Measurements from ENCODE around the gene ARMH4.

ARMH4 gene

DNA sequence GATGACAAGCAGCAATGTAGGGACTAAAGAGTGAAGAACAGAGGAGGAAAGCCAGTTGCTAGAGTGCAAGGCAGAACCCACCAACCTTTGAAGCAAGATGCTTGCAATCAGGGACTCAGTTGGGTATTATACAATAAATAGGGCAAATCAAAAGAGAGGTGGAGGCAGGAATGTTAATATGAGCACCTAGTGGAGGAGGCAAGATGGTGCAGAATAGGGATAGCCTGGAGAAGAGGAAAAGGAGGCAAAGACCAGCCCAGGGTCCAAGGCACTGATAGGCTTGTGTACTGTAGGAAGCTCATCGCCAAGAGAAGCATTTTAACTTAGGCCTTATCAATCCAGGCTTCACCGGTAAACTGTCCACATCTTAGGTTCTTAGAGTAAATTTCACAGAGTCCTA is 137.2 kb downstream of the ARMH4 start:
- DNase-seq: no peak

DNA sequence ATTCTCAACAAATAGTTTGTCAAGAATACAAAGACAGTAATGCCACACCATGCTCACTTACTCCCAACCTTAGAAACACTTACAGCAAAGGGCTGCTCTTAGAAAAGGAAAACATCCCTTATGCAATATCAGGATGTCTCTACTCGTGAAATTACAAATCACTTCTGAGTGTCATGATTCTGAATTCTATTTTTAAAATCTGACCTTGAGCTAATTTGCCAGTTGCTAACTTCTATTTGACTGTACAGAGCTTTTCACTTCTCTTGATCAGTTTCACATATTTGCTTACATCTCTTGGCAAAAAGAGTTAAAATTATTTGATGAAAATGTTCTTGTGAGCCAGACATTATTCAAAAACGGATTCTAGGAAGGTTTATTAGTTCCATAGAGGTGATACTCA is 149.4 kb downstream of the ARMH4 start:
- no peak for DNase-seq

DNA sequence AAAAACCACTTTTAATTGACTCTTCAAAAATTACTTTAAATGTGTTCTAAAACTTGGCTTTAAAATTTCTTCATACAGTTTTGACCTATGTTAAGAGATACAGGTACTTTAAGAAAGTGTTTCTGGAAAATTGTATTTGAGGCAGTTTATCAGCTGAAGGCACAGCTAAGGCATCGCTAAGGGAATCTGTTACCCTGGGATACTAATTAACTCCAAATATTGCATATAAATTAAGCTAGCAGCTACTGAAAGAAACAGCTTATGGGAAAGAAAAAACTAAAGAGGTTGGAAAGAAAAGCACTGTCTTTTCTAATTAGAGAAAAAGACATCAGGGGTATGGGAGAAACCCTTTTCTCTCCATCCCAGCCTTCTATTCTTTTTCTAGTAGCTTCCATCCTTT is 152.0 kb downstream of the ARMH4 start:
- no peak for DNase-seq

DNA sequence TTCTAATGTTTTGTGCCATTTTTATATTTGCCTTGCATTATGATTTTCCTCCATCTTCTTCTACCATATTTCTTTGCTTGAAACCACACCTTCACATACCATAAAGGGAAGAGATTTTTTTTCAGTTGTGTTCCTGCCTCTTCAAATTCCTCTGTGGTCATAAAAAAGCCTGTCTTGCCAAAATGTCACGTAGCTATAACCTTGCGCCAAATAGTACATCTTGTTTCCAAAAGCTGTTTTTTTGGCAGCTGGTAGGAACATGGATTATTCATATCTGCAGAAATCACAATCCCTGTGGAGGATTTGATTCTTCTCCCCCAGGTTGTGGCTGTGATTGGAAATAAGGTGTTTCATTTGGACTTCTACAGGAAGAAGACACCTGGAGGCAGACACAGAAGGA is 152.5 kb downstream of the ARMH4 start:
- no peak for DNase-seq

DNA sequence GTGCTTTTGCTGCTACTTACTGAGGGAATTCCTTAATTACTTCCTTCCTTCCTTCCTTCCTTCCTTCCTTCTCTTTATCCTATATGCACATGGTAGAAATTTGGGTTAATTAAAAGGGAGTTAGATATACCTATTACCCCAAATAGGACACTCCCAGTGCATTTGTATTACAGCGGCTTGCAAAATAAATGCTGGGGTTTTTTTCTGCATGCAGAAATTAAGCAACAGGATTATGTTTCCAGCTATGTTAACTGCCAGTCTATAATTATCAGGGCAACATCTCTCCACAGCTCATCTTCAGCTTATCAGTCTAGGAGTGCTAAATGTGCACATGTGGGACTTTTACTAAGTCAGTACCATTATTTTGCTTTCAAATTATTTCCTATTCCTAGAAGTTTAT is 153.2 kb downstream of the ARMH4 start:
- DNase-seq: peak; percentile 16

DNA sequence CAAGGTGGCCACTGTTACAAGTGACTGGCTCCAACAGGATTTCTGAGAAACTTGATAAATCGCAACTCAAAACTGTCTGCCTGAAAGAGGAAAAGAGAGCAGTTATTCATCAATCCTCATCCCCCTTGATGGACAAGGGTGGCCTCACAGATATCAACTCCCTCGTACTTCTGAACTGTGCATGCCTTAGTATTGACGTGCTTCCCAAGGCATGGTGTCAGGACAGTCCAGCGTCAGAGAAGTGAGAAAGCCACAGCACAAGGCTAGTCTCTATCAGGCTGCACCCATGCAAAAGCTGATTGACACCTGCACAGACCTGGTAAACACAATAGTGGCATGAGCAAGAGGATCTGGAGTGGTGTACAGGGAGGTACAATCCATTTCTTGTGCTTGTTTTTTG is 160.7 kb downstream of the ARMH4 start:
- no peak for DNase-seq

DNA sequence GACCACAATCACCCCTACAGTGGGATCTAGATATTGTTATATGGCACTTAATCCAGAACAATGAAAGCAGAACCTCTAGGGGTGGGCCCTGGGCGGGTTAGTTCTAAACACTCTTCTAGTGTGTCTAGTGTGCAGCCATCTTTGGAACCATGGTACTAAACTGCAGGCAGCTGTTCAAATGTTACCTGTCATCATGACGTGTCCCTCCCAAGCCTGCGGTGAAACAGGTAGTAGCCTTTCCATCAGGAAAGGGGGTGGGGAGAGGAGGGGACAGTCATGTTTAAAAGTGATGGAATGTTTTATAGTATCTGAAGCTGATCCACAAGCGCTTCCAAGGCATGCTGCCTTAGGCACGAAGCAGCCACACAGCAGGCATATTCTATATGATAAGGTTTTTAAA is 163.6 kb downstream of the ARMH4 start:
- no peak for DNase-seq

DNA sequence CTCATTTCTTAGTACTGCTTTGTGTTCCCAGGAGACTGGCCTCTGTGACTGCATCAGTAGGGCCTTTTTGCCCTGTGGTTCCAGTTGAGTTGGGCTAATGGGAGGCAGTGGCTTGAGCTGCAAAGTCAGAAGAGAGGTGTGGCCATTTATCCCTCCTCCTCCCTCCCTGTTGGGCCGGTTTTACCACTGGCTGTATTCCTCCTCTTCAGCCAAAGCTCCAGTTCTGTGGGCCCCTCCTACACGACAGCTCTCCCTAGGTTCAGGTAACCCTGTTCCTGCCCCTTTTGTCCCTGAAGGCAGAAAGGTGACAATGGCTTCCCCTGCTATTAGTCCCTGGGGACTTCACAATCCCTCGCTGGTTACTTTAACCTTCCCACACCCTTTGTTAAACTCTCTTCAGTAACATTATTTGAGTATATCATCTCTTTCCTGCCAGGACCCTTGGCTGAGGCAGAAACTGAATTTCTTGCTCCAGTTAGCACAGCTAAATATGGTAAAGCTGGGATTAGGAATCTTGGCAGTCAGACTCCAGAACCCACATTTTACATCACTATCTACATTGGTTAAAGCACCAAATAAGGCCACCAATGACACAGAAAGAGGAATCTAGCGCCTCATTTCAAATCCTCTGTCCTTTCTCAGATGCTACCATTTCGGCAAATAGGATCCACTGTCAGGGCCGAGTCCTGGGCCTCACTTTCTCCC is 164.3 kb downstream of the ARMH4 start:
- DNase-seq: no peak

DNA sequence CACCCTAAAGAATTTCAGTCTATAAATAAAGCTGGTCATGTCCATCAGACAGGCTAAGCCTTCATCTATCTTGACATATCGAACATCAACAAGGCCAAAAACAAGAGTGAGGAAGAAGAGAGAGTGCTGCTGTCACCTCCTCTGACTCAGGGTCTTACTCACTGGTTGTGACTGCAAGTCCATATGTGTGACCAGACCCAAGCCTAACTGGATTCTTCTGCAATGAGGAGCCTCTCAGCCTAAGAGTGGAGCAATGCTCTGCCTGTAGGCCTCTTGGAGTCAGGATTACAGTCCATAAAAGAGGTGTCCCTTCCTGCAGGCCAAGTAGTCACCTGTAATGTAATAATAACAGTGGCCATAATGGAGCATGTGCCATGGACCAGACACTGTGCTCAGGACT is 165.0 kb downstream of the ARMH4 start:
- DNase-seq: no peak

DNA sequence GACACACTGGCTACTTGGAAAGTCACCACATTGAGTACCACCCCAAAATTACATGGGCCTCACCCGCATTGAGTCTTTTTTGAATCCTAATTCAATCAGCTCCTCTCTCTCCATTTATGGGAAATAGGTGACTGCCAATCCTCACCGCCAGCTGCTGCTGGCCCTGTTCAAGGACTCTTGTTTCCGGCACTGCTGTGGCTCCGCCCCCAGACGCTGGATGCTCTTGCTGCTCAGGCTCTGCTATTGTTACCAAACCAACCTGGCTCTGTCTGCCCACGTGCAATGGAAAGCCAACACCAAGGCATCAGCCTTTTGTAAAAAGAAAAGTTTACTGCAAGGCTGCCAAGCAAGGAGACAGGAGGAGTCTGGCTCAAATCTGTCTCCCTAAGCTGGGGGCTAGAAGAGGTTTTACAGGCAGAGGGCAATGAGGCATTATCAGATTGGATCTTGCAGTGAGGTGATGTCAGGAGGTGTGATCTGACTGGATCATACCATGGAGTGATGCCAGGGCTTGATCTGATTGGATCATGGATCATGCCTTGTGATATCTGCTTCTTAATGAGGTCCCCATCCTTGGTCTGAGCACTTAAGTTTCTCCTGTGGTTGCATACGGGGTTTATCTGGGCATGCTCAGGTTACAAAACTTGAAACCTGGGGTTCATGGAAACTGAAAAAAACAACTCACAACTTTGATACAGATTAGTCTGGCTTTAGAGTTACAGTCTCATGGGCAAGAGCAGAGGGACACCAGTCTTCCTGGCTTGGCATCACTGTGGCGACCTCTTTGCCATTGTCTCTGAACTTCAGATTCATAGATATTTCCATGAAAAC is 169.0 kb downstream of the ARMH4 start:
- peak; percentile 99 for DNase-seq

DNA sequence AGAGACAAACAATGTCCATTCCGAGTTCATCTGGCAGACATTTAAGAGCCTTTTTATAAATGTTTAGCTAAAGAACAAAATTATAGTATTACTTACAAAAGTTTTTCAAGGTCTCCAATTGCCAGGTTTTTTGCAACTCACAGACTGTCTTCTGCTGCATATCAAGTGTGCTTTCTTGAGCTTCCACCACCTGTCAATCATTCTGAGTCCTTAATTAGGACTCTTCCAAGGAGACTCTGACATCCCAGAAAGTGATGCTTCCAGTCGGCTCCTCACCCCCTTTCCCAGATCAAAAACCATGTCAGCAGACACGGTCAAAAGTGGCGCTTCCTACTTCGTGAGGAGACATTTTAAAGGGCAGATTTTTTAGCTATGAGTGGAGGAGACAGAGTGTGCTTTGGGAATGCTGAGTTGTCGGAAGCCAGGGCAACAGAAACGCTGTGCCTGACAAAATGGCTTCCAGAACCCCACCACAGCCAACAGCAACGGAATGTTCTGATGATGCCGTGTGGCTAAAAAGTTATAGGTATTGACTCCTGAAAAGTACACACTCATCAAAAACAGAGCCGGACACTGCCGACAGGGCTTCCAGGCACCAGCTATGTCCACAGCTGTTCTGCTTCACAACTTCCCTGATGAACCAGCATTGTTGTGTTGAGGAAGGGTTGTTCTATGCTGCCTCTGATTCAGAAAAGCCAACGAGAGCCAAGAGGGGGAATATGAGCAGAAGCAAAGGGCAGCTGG is 170.0 kb downstream of the ARMH4 start:
- DNase-seq: peak; percentile 45

DNA sequence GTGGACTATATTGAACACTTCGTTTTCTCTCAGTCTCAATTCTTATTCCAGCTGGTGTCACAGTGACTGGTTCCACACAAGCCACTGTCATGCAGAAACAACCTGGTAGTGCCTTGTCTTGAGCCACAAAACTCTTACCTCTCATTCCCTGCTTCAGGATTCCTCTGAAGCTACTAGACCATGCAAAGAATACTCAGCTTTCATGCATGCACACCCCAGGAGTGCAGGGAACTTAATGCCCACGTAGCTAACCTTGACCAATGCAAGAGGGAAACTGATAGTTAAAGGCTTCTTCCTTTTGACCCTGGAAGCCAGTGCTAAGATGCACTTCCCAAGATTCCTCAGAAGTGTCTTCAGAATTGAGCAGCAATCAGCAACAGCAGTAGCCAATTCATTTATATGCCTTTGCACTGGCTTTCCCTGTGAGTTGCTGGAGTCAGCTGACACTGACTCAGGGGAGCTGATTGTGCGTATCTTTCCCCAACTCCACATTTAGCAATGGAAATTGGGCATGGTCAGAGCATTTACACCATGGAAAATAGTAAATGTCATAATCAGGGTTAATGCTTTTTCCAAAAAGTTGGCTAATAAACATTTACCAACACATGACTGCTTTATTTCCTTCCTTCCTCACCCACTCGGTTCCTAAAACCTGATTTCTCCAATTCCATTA is 172.5 kb downstream of the ARMH4 start:
- no peak for DNase-seq

DNA sequence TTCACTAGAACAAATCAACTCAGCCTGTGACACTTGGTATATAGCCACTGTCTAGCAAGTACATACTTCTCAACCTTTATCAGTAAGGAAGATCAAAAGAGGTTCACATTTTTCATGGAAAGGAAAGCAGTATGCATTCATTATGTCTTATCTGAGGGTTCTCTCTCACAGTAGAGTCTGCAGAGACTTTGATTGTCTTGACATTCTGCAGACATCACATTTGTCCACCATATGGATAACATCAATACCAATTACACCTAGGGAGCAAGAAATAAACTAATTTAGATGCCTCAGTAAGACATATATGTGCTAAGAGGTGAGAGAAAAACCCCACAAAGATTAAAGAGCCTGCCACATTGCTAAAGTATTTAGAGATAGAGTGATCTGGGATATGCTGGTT is 175.3 kb downstream of the ARMH4 start:
- DNase-seq: no peak

DNA sequence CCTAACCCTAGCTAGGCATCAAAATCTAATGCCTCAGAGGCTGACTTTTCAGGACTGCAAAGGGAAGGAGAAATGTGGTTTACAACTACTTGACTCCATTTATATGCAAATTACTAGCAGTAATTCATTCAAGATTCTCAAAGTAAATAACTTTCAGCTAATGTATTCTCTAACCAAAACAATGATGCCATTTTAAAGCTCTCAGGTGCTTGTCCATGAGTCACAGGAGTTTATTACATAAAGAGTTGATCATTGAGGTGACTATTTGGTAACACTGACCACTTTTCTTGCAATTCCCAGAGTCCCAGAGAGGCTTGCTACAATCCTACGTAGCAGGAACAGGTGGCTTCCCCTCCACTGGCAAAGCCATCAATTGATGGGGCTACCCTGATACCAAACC is 177.1 kb downstream of the ARMH4 start:
- DNase-seq: no peak

DNA sequence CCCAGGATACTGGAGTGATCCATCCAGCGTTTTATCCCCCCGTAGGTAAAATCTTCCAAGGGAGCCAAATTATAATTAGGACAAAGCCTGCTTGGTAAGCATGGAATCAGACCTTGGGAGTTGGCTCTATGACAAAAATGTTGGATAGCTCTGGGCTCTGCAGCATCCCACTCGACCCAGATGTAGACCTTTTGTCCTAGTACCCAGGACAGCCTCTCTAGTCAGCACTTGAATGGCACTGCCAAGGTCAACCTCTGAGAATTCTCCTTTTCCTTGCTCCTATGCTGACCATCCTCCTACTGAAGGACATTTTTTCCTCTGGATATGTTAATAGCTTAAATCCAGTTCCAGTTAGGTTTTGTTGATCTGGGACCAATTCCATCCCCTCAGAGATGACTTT is 181.4 kb downstream of the ARMH4 start:
- DNase-seq: no peak

DNA sequence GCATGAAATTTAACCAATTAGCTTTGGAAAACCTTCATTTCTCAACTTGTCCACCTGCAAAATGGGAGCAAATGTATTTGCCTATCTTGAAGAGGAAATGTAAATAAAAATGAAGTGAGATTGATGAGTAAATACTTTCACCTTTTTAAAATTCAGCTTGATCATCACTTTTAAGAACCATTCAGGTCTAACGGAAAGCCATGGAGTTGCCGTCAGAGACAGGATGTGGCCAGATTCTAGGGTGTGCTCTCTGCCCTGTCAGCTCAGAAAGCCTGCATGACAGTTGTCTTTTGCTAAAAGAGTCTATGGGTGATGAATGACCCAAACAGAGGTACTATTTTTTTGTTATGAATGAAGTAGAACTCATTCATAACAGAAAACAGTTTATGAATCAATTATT is 181.8 kb downstream of the ARMH4 start:
- DNase-seq: no peak

DNA sequence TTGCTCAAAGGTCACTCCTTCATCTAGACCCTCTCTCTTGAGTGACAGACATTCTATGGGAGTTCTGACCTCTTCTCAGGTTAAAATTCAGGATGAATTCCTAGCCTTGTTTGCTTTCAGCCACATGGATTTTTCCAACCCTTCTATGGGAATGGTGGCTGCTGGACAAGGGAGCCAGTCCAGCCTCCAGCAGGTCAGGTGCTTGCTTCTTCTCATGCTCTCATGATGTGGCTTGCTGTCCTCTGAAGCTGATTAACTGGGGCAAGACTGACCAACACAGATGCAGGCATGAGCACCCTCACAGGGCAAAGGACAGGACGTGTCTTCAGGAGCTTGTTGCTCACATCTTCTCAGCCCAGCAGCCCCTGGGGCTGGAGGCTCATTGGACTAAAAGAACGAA is 188.9 kb downstream of the ARMH4 start:
- no peak for DNase-seq

DNA sequence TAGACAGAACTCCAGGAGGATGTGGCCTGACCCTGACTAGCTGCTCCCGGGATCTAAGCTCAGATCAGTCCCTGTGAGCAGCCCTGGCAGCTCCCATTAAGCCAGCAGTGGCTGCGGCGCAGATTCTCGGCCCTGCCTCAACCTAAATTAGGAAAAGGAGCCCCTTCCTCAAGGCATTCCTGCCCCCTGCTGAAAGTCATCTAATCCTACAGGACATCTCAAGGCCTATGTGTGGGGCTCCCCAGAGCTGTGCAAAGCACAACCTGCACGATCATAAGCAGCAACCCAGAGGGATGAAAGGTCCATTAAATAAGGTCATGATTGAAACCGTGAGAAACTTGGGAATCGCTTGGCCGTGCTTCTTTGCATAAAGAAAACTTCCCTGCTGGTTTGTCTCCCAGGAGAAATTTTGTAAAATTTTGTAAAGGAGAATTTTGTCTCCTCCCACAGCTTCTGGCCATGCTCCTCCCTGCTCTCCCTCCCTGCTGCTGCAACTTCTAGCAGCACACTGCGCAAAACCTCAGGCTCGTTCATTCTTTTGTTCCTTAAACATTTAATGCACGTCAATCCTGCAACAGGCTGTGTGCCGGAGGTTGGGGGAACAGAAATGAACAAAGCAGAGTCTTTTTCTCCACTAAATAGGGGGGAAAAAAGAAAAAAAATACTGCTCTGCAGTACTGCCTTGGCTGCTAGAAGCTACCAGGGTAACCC is 189.5 kb downstream of the ARMH4 start:
- DNase-seq: no peak

DNA sequence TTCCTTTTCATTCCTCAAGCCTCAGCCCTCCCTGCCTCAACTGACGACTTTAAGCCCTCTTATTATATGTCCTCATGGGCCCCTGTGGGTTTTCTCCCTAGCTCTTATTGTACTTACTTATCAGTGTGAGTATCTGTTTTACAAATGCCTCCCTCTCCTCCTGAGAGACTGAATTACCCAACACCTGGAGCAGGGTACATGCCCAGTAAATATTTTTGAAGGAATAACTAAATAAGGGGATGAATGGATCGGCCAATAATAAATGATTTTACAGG is 190.3 kb downstream of the ARMH4 start:
- DNase-seq: no peak

DNA sequence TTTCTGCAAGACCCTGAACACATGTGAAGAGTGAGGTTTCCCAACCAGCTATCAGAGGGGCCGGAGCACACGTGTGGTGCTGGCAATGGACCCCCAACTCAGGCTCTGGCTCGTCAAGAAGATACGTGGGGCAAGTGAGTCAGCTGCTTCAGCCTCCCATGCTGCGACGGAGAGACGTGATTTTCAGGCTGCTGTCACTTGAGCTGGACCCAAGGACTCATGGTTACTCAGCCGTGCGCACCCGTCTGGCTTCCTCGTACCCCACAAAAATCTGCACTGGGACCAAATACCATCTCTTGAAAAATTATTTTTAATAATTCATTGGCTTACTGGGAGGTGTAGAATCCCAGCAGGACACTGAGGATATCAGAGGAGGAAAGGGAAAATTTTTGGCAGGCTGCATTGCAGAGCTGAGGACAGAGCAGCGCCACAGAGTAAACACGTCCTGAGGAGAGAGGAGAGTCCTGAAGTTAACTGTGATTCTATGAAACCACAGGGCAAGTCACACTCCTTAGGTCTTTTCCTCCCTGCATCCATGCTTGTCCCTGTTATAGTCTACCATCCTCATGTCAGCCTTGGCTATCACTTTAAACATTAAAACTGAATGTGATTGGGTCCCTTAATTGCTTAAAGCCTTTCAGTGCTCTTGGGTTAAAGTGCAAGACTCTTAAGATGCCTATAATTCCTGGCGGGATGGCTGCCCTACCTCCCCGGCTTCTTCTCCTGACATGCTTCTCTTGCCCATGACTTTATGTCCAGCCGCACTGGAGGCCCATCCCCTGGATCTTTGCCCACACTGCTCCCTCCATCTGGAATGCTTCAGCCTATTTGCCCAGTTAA is 190.8 kb downstream of the ARMH4 start:
- no peak for DNase-seq

DNA sequence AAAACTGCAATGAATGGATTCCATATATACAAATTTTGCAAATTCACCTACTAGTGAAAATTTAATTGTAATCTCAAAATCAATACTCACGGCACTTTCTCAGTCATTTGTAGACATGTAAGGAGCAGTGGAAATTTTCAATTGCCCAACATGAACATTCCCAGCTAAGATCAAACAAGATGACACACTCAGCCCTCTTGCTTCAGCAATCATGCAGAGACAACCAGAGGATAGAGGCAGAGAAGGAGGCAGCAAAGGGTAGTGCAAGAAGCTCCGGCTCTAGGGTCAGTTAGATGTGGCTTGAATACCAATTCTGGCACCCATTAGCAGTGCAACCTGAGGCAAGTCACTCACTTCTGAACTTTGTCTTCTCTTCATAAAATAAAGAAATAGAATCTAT is 194.6 kb downstream of the ARMH4 start:
- DNase-seq: no peak
